ENCODE measurements around the gene MAP1LC3A.

DNA sequence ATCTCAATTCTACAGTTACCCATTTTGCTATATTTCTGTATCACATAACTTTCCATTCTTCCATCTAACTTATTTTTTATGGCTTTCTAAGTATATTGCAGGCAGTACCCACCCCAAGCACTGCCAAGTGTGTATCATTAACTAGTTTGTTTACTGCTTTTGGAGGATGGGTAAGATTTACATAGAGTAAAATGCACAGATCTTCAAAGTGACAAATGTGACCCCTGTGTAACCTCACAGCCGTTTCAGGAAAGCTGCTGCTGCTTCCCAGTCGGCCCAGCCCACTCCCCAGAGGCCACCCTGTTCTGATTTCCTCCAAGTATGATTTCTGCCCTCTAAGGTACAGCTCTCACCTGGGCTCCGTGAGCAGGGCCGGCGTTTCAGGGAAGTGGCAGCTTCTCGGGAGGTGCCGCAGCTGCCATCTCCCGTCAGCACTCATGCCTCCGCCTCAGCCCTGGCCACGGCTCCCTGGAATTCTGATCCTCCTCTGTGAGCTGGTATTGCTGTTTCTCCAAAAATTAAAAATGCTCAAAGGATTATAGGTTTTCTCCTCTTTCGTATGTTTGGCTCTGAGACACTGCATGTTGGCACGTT is 15.0 kb upstream of the MAP1LC3A start:
- TF ChIP-seq POLR2A (IDR thresholded peaks at IDR 0.05) (no peak), CTCF (IDR thresholded peaks at IDR 0.05) (no peak), POLR2AphosphoS5 (IDR thresholded peaks at IDR 0.05) (no peak)
